COLO668 (cell line): ENCODE measurements around the gene CD38.
"Not testable (repeated sequence)": the region's sequence is repeated elsewhere in the genome, so short reads cannot be mapped to it uniquely, and the experiment has no call there.

ENCODE experiments used
- DNase-seq: peaks from one replicate; lab custom pipeline; 2025; ENCODE audit not compliant: unreplicated experiment; lab: John Stamatoyannopoulos, UW

Gene CD38

GRCh38 chr4:15861198-15861597, 83.1 kb downstream of the CD38 start:
- DNase-seq, result not testable (repeated sequence)

- DNase-seq, result no peak
These were observed 86.8 kb downstream of the CD38 start for GRCh38 chr4:15864651-15865566.

GRCh38 chr4:15868111-15868510, 90.0 kb downstream of the CD38 start:
- DNase-seq, result no peak

GRCh38 chr4:15868826-15869413, 90.8 kb downstream of the CD38 start:
- no peak for DNase-seq

- no peak for DNase-seq
These were observed 92.0 kb downstream of the CD38 start for GRCh38 chr4:15870079-15870478.

- no peak for DNase-seq
These were observed 93.0 kb downstream of the CD38 start for GRCh38 chr4:15870921-15871664.

GRCh38 chr4:15873117-15873516, 95.0 kb downstream of the CD38 start:
- no peak for DNase-seq

- DNase-seq, result no peak
These were observed 96.5 kb downstream of the CD38 start for GRCh38 chr4:15874671-15875070.

- no peak for DNase-seq
These were observed 97.7 kb downstream of the CD38 start for GRCh38 chr4:15875663-15876460.

GRCh38 chr4:15878011-15878410, 99.9 kb downstream of the CD38 start:
- no peak for DNase-seq

GRCh38 chr4:15881820-15882219, 103.7 kb downstream of the CD38 start:
- no peak for DNase-seq

GRCh38 chr4:15882675-15883086, 104.6 kb downstream of the CD38 start:
- DNase-seq, result peak; percentile 36

- no peak for DNase-seq
These were observed 105.6 kb downstream of the CD38 start for GRCh38 chr4:15883610-15884243.

- DNase-seq, result no peak
These were observed 106.5 kb downstream of the CD38 start for GRCh38 chr4:15884666-15885065.

- DNase-seq, result no peak
These were observed 107.3 kb downstream of the CD38 start for GRCh38 chr4:15885422-15885821.

- DNase-seq, result no peak
These were observed 110.4 kb downstream of the CD38 start for GRCh38 chr4:15888515-15888914.

- no peak for DNase-seq
These were observed 112.2 kb downstream of the CD38 start for GRCh38 chr4:15890246-15890829.

- DNase-seq, result no peak
These were observed 113.2 kb downstream of the CD38 start for GRCh38 chr4:15891312-15891711.

GRCh38 chr4:15893962-15894361, 115.8 kb downstream of the CD38 start:
- DNase-seq, result no peak

GRCh38 chr4:15894393-15894792, 116.3 kb downstream of the CD38 start:
- no peak for DNase-seq
